MM.1S (cell line): Measurements from ENCODE around the gene TPBGL.

ENCODE experiments used
- EZH2phosphoT487 ChIP-seq: fragments of 300-600 bp; sonication (generic); IDR thresholded peaks from 2 replicates; pipeline ENCODE4 v1.6.1; 2018; ENCODE audit warnings: antibody characterized with exemption, low read length
- TF ChIP-seq, protein P1 (sequence below): fragments of 300-600 bp; sonication (generic); IDR thresholded peaks from 2 replicates; pipeline ENCODE4 v1.5.1; 2016; ENCODE audit warnings: antibody characterized with exemption, low read length, mixed read lengths

DNA sequence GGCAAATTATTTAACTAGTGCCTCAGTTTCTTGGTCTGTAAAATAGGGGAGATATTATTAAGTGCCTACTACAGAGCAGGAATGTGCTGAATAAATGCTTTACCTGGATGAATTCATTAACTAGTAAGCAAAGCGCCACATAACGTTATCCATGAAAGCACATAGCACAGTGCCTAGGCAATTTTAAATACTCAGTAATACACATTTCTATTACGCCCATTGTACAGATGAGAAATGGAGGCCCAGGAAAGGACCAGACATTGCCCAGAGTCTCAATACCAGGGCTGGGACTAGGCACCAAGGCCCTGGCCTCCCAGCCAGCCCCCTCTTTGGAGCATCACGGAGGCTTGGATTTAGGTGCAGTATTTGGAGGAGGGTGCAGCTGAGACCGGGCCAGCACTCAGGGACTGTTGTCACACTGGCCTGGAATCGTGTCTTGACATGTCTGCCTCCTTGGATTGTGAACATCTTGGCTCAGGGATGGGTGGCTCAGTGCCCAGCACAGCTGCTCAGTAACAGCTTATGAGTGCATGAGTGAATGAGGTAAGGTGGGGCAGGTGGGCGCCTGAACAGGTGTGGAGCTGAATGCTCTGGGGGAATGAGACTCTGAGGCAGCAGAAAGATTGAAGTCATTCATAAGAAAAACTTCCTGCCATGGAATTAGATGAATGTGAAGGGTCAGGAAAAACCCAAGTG is 42.1 kb upstream of the TPBGL start:
- TF ChIP-seq, protein P1, sequence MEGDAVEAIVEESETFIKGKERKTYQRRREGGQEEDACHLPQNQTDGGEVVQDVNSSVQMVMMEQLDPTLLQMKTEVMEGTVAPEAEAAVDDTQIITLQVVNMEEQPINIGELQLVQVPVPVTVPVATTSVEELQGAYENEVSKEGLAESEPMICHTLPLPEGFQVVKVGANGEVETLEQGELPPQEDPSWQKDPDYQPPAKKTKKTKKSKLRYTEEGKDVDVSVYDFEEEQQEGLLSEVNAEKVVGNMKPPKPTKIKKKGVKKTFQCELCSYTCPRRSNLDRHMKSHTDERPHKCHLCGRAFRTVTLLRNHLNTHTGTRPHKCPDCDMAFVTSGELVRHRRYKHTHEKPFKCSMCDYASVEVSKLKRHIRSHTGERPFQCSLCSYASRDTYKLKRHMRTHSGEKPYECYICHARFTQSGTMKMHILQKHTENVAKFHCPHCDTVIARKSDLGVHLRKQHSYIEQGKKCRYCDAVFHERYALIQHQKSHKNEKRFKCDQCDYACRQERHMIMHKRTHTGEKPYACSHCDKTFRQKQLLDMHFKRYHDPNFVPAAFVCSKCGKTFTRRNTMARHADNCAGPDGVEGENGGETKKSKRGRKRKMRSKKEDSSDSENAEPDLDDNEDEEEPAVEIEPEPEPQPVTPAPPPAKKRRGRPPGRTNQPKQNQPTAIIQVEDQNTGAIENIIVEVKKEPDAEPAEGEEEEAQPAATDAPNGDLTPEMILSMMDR: no peak
- no peak for TF ChIP-seq EZH2phosphoT487
